Mesendoderm (in vitro differentiated cells): Measurements from ENCODE around the gene KRTAP4-6.
"Not testable (repeated sequence)": the region's sequence is repeated elsewhere in the genome, so short reads cannot be mapped to it uniquely, and the experiment has no call there.

ENCODE experiments used
- DNase-seq: peaks from one replicate; pipeline ENCODE4 v3.0.0; 2013
- H2AK5ac ChIP-seq: 2 replicates; pipeline ENCODE4 v1.6.1; 2013; ENCODE audit warnings: low read length, inconsistent platforms
- H2BK120ac ChIP-seq: 2 replicates; pipeline ENCODE4 v1.6.1; 2013; ENCODE audit warnings: low read depth, mild to moderate bottlenecking, low read length, moderate library complexity, mixed read lengths
- H2BK15ac ChIP-seq: replicated peaks from 2 replicates; pipeline ENCODE4 v1.6.1; 2013; ENCODE audit warnings: low read depth, mild to moderate bottlenecking, moderate library complexity
- H2BK5ac ChIP-seq: 2 replicates; pipeline ENCODE4 v1.6.1; 2013; ENCODE audit warnings: low read length, inconsistent platforms
- H3K18ac ChIP-seq: 2 replicates; pipeline ENCODE4 v1.6.1; 2013; ENCODE audit warnings: mild to moderate bottlenecking, low read length, mixed read lengths
- H3K23ac ChIP-seq: one replicate; pipeline ENCODE4 v1.6.1; 2013; ENCODE audit warnings: low read length
- H3K27ac ChIP-seq: 2 replicates; pipeline ENCODE4 v1.5.1; 2013; ENCODE audit warnings: low read depth, mild to moderate bottlenecking, inconsistent platforms, low read length, moderate library complexity
- H3K27me3 ChIP-seq: 2 replicates; pipeline ENCODE4 v1.6.1; 2013; ENCODE audit warnings: low read length, control low read depth, mild to moderate bottlenecking, inconsistent platforms; ENCODE audit not compliant: insufficient read depth, poor library complexity
- H3K36me3 ChIP-seq: 2 replicates; pipeline ENCODE4 v1.6.1; 2013; ENCODE audit warnings: low read length, inconsistent platforms; ENCODE audit not compliant: control insufficient read depth, insufficient read depth
- H3K4ac ChIP-seq: one replicate; pipeline ENCODE4 v1.6.1; 2013; ENCODE audit warnings: low read depth, mild to moderate bottlenecking, low read length, moderate library complexity
- H3K4me1 ChIP-seq: 2 replicates; pipeline ENCODE4 v1.6.1; 2013; ENCODE audit warnings: low read depth, low read length, inconsistent platforms; ENCODE audit not compliant: control insufficient read depth
- H3K4me2 ChIP-seq: 2 replicates; pipeline ENCODE4 v1.6.1; 2013; ENCODE audit warnings: low read length
- H3K4me3 ChIP-seq: 2 replicates; pipeline ENCODE4 v1.5.1; 2013; ENCODE audit warnings: mild to moderate bottlenecking, low read length
- H3K56ac ChIP-seq: one replicate; pipeline ENCODE4 v1.6.1; 2013; ENCODE audit warnings: low read length
- H3K79me1 ChIP-seq: 2 replicates; pipeline ENCODE4 v1.6.1; 2013; ENCODE audit warnings: low read length, inconsistent platforms
- H3K79me2 ChIP-seq: 2 replicates; pipeline ENCODE4 v1.6.1; 2013; ENCODE audit warnings: mild to moderate bottlenecking, low read length; ENCODE audit not compliant: control insufficient read depth, insufficient read depth
- H3K9ac ChIP-seq: 2 replicates; pipeline ENCODE4 v1.6.1; 2013; ENCODE audit warnings: low read length, inconsistent platforms
- H4K5ac ChIP-seq: one replicate; pipeline ENCODE4 v1.6.1; 2013; ENCODE audit warnings: low read length
- H4K8ac ChIP-seq: one replicate; pipeline ENCODE4 v1.6.1; 2013; ENCODE audit warnings: low read depth, mild to moderate bottlenecking, control low read depth, low read length, moderate library complexity
- WGBS: extraction: QIAGEN DNeasy Blood & Tissue Kit; methylation state at CpG from one replicate; pipeline ENCODE4 v1.1.7; 2013; ENCODE audit warnings: low lambda C conversion rate, missing lambda C conversion rate; ENCODE audit not compliant: insufficient coverage; ENCODE audit errors: extremely low coverage; 5-methylcytosine and 5-hydroxymethylcytosine counted together

KRTAP4-6 gene

GRCh38 chr17:41108728-41109386, 31.5 kb downstream of the KRTAP4-6 start:
- H3K4me3 ChIP-seq, H3K79me2 ChIP-seq, H2BK5ac ChIP-seq, H3K4me1 ChIP-seq, H3K27ac ChIP-seq, H3K9ac ChIP-seq, H2AK5ac ChIP-seq, H4K5ac ChIP-seq, H3K56ac ChIP-seq, H2BK15ac ChIP-seq, H3K23ac ChIP-seq, H3K27me3 ChIP-seq, H3K79me1 ChIP-seq, H3K36me3 ChIP-seq, H3K18ac ChIP-seq, H3K4me2 ChIP-seq, H3K4ac ChIP-seq, H4K8ac ChIP-seq, H2BK120ac ChIP-seq, DNase-seq: not testable (repeated sequence)
- no CpG with 5 or more reads among the region's 1 CpG for WGBS

- no peak overlapping the region for H3K9ac ChIP-seq
- H3K27ac ChIP-seq = no peak overlapping the region
- no peaks in the 10 kb centered on the region for H3K4me1 ChIP-seq
- H2BK15ac ChIP-seq = no peak overlapping the region
- no peaks in the 10 kb centered on the region for H3K79me1 ChIP-seq
- H2AK5ac ChIP-seq = no peak overlapping the region
- H3K4me2 ChIP-seq = no peak overlapping the region
- no peak overlapping the region for H3K18ac ChIP-seq
- H3K27me3 ChIP-seq = no peaks in the 10 kb centered on the region
- no peak overlapping the region for H3K23ac ChIP-seq
- WGBS = no CpG with 5 or more reads among the region's 1 CpG
- no peak overlapping the region for H4K8ac ChIP-seq
- no peak overlapping the region for H2BK5ac ChIP-seq
- H3K4me3 ChIP-seq = no peak overlapping the region
- H2BK120ac ChIP-seq = no peak overlapping the region
- H3K79me2 ChIP-seq = no peaks in the 10 kb centered on the region
- H4K5ac ChIP-seq = no peak overlapping the region
- no peak for DNase-seq
- no peaks in the 10 kb centered on the region for H3K36me3 ChIP-seq
- no peak overlapping the region for H3K4ac ChIP-seq
- no peak overlapping the region for H3K56ac ChIP-seq
Measured at GRCh38 chr17:41107941-41108450, 32.3 kb downstream of the KRTAP4-6 start.

GRCh38 chr17:41105347-41105746, 35.0 kb downstream of the KRTAP4-6 start, which contains the start of gene KRTAP4-9:
TSS of gene KRTAP4-9 (plus strand) at chr17:41105389. CDS start at chr17:41105389, 0 bp downstream.
- not testable (repeated sequence) for H3K36me3 ChIP-seq, H3K18ac ChIP-seq, H3K4me2 ChIP-seq, H2BK15ac ChIP-seq, DNase-seq, H3K56ac ChIP-seq, H3K9ac ChIP-seq, H4K5ac ChIP-seq, H3K27me3 ChIP-seq, H2BK120ac ChIP-seq, H3K4me3 ChIP-seq, H3K4me1 ChIP-seq, H3K79me1 ChIP-seq, H3K4ac ChIP-seq, H3K23ac ChIP-seq, H2BK5ac ChIP-seq, H4K8ac ChIP-seq, H2AK5ac ChIP-seq, H3K27ac ChIP-seq, H3K79me2 ChIP-seq
- WGBS = no CpG with 5 or more reads among the region's 10 CpGs

GRCh38 chr17:41104386-41105038, 35.8 kb downstream of the KRTAP4-6 start:
- DNase-seq, H3K27ac ChIP-seq, H2BK120ac ChIP-seq: not testable (repeated sequence)

GRCh38 chr17:41103896-41104295, 36.4 kb downstream of the KRTAP4-6 start:
- Histone ChIP-seq H3K9ac (no peak overlapping the region), H3K23ac (no peak overlapping the region), H4K5ac (no peak overlapping the region), H2BK5ac (no peak overlapping the region), H3K18ac (no peak overlapping the region), H3K4me1 (no peaks in the 10 kb centered on the region), H4K8ac (no peak overlapping the region), H3K79me1 (no peaks in the 10 kb centered on the region), H2BK15ac (no peak overlapping the region), H3K4ac (no peak overlapping the region), H3K4me2 (no peak overlapping the region), H3K27ac (no peak overlapping the region), H3K56ac (no peak overlapping the region), H2AK5ac (no peak overlapping the region), H3K36me3 (no peaks in the 10 kb centered on the region), H3K79me2 (no peaks in the 10 kb centered on the region), H2BK120ac (no peak overlapping the region), H3K4me3 (no peak overlapping the region), H3K27me3 (no peaks in the 10 kb centered on the region)
- WGBS = no CpG with 5 or more reads among the region's 1 CpG
- no peak for DNase-seq

More at GRCh38 chr17:41104386-41105038, 35.8 kb downstream of the KRTAP4-6 start:
- whole genome bisulfite sequencing = no CpG with 5 or more reads among the region's 2 CpGs
- not testable (repeated sequence) for H3K18ac ChIP-seq, H3K9ac ChIP-seq, H2BK15ac ChIP-seq, H3K79me1 ChIP-seq, H4K8ac ChIP-seq, H3K4me1 ChIP-seq, H3K23ac ChIP-seq, H3K27me3 ChIP-seq, H3K4me2 ChIP-seq, H2AK5ac ChIP-seq, H3K56ac ChIP-seq, H3K4me3 ChIP-seq, H3K79me2 ChIP-seq, H4K5ac ChIP-seq, H2BK5ac ChIP-seq, H3K36me3 ChIP-seq, H3K4ac ChIP-seq
